Colonic mucosa (tissue), 4 donors: ENCODE measurements around the gene SLTM. TPM values are rescaled to one million over a fixed set of nuclear protein-coding genes. Genes with fewer than 3 reads are reported as not detected.

Experiments
- DNase-seq: peaks from one replicate; pipeline ENCODE4 v3.0.0-alpha.2; 2020
- H3K27ac ChIP-seq: fragments of 200-600 bp; one replicate; pipeline ENCODE4 v1.8.0; 2021
- H3K27me3 ChIP-seq: fragments of 200-600 bp; one replicate; pipeline ENCODE4 v1.8.0; 2021
- H3K36me3 ChIP-seq: fragments of 200-600 bp; one replicate; pipeline ENCODE4 v1.8.0; 2021
- H3K4me1 ChIP-seq: fragments of 200-600 bp; one replicate; pipeline ENCODE4 v1.8.0; 2021; ENCODE audit warnings: mild to moderate bottlenecking
- H3K4me3 ChIP-seq: fragments of 200-600 bp; one replicate; pipeline ENCODE4 v1.8.0; 2021
- H3K9ac ChIP-seq, 2 donors: one replicate each; pipeline ENCODE4 v1.7.0; 2013; ENCODE audit warnings: control low read depth in 2 of 2, low read depth in 2 of 2, low read length in 2 of 2
- H3K9me3 ChIP-seq: fragments of 200-600 bp; one replicate; pipeline ENCODE4 v1.8.0; 2021
- CTCF ChIP-seq: fragments of 200-600 bp; IDR thresholded peaks from one replicate; pipeline ENCODE4 v1.8.0; 2022; ENCODE audit warnings: antibody characterized with exemption, mild to moderate bottlenecking
- intact Hi-C: fragments of 100-400 bp; cut with DNase I; formaldehyde crosslinking; loops from one replicate; pipeline ENCODE4 v1.14.1; 2022
- total RNA-seq, 2 donors: library from RNA; stranded (reverse); fragmentation: NEBNext Ultra II Directional in 1 of 2; extraction: Animal tissue kit (Norgen Biotek cat#: 25700) in 1 of 2; gene quantifications; one replicate each; pipeline ENCODE4 v1.2.1, GENCODE V29; 2021
- donor health status: healthy.
- donor health status: DM: no; HTN: no; CAD: no.
- donor health status: DM: no; HTN: no; CAD: no.

SLTM gene
- total RNA-seq, 2 donors from 2014 or later = 62.6 to 78.2 TPM

- intact Hi-C loops = no loop called here
- H3K27ac ChIP-seq = no peak overlapping the region
Measured at GRCh38 chr15:58967479-58967878, 34.0 kb upstream of the SLTM start.

GRCh38 chr15:58966698-58967097, 33.2 kb upstream of the SLTM start:
- no peaks in the 10 kb centered on the region for H3K27me3 ChIP-seq
- H3K4me3 ChIP-seq = no peak overlapping the region
- no peak overlapping the region for H3K27ac ChIP-seq
- no peaks in the 10 kb centered on the region for H3K4me1 ChIP-seq
- DNase-seq = no peak
- no peaks in the 10 kb centered on the region for H3K36me3 ChIP-seq
- intact Hi-C loops = no loop called here
- H3K9me3 ChIP-seq = no peaks in the 10 kb centered on the region
- H3K9ac ChIP-seq = no peak overlapping the region
- no peak for TF ChIP-seq CTCF

More at GRCh38 chr15:58967479-58967878, 34.0 kb upstream of the SLTM start:
- no peaks in the 10 kb centered on the region for H3K4me1 ChIP-seq
- no peaks in the 10 kb centered on the region for H3K36me3 ChIP-seq
- H3K9me3 ChIP-seq = no peaks in the 10 kb centered on the region
- H3K9ac ChIP-seq = no peak overlapping the region
- H3K4me3 ChIP-seq = no peak overlapping the region
- H3K27me3 ChIP-seq = no peaks in the 10 kb centered on the region
- no peak for TF ChIP-seq CTCF
- no peak for DNase-seq

- Histone ChIP-seq H3K9me3 (no peaks in the 10 kb centered on the region), H3K9ac (no peak overlapping the region), H3K27ac (no peak overlapping the region), H3K27me3 (no peaks in the 10 kb centered on the region), H3K4me3 (no peak overlapping the region), H3K36me3 (no peaks in the 10 kb centered on the region), H3K4me1 (no peaks in the 10 kb centered on the region)
- TF ChIP-seq CTCF = no peak
- no peak for DNase-seq
- intact Hi-C loops = no loop called here
Measured at GRCh38 chr15:58962662-58963565, 29.4 kb upstream of the SLTM start.

GRCh38 chr15:58962136-58962535, 28.7 kb upstream of the SLTM start:
- H3K4me3 ChIP-seq = no peak overlapping the region
- intact Hi-C loops = no loop called here
- no peaks in the 10 kb centered on the region for H3K9me3 ChIP-seq
- H3K27me3 ChIP-seq = no peaks in the 10 kb centered on the region
- no peak overlapping the region for H3K9ac ChIP-seq
- no peaks in the 10 kb centered on the region for H3K4me1 ChIP-seq
- DNase-seq = no peak
- H3K36me3 ChIP-seq = no peaks in the 10 kb centered on the region
- no peak overlapping the region for H3K27ac ChIP-seq
- no peak for TF ChIP-seq CTCF

- Histone ChIP-seq H3K27ac (no peak overlapping the region), H3K4me1 (no peaks in the 10 kb centered on the region), H3K9ac (no peak overlapping the region), H3K4me3 (no peak overlapping the region), H3K9me3 (no peaks in the 10 kb centered on the region), H3K36me3 (no peaks in the 10 kb centered on the region), H3K27me3 (no peaks in the 10 kb centered on the region)
- intact Hi-C loops = no loop called here
- DNase-seq = no peak
- no peak for TF ChIP-seq CTCF
Measured at GRCh38 chr15:58958811-58959210, 25.3 kb upstream of the SLTM start.
